ENCODE data around the gene PTPRK. TPM values are rescaled to one million over a fixed set of nuclear protein-coding genes. Genes with fewer than 3 reads are reported as not detected.
A peak's percentile ranks its signal among the peaks of the same experiment; 100 is the strongest.

PTPRK gene
- total RNA-seq, 5 donors from 2014 or later (not counting 1 experiment from before 2014, with no cell fraction given) = 2.1 to 11.1 (median 7.3) TPM

DNA sequence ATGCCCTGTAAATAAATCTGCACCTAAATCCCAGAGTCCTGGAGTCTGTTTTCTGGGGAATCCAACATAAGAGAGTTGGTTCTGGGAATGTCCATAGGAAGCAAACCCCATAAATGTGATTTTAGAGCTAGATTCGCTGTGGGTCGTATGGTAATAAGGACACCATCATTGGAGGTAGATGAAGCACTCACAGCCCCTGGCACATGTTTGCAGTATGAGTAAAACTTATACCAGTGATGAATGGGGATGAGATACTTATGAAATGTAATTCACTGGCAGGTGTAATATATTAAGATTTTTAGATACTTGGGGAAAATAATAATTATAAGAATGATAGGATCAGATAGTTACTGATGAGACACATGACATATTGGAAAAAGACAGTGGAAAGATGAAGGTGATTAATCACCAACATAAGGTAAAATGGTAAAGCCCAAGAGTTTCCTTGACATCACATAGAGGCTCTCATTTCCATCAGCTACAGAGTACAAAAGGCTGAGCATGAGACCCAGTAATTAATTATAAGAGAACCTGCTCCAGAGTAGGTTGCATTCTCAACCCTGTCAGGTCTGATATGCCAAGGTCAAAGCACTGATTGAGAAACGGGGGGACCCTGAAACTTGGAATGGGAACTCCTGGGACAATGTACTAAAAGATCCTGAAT lies 574.8 kb downstream of the PTPRK start:
- Mint-ChIP-seq H3K27ac (no peak overlapping the region), H3K4me3 (no peak overlapping the region), H3K36me3 (no peaks in the 10 kb centered on the region), H3K9me3 (peaks cover 4 to 7% (median 4%) of the 10 kb centered on the region in 3 donors), H3K4me1 (peaks cover 21 to 42% (median 26%) of the 10 kb centered on the region in 3 donors), H3K27me3 (no peaks in the 10 kb centered on the region)
- WGBS (ENCODE audit: insufficient coverage) = 100% methylated on average over 2 of the region's 3 CpGs
- peaks cover 6 to 9% of the 10 kb centered on the region in 2 experiments for H3K4me1 ChIP-seq (ENCODE audit: control insufficient read depth in 1 of 2, extremely low read depth in 1 of 2, insufficient read depth in 2 of 2, low read length in 2 of 2)
- no peak for ATAC-seq (replicated peaks in 1 of 4)
- no peak overlapping the region for H3K4me3 ChIP-seq (ENCODE audit: control insufficient read depth in 1 of 2, extremely low read depth in 1 of 2, low read length in 1 of 2)
- no peaks in the 10 kb centered on the region for H3K9me3 ChIP-seq
- no peaks in the 10 kb centered on the region for H3K27me3 ChIP-seq (replicated peaks in 1 of 2; ENCODE audit: control insufficient read depth in 2 of 2, extremely low read depth in 1 of 2, insufficient read depth in 2 of 2, low read length in 1 of 2)
- no peak overlapping the region for H3K27ac ChIP-seq (ENCODE audit: low read length)
- POLR2A ChIA-PET = interaction anchor here in 1 of 2 donors (0.6 kb wide), 1 partner anchor 1004 kb away, joined by 3 read pairs; no protein-coding TSS in a partner anchor
- H3K36me3 ChIP-seq (ENCODE audit: control insufficient read depth in 2 of 2, extremely low read depth in 1 of 2, insufficient read depth in 1 of 2, low read length in 1 of 2) = no peaks in the 10 kb centered on the region
- DNase-seq = no peak
- CTCF ChIA-PET = no interaction called here

DNA sequence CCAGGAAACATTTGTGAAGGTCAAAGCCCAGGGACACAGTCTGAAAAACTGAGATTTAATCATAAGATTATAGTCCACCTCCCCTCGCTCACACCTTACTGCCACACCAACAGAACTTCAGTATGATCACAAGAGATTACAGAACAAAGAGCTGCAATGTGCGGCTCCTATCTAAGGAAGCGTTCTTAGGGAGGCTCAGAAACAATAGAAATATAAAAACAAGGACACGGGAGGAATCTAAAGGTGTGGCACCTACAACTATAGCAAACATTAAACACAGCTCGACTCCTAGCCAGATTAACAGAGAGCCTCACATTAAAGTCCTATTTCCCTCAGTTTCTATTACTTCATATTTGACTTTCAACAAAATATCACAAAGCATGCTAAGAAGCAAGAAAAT lies 579.2 kb downstream of the PTPRK start:
- DNase-seq (no peak), ATAC-seq (replicated peaks in 1 of 4) (no peak)
- Histone ChIP-seq H3K4me1 (ENCODE audit: control insufficient read depth in 1 of 2, extremely low read depth in 1 of 2, insufficient read depth in 2 of 2, low read length in 2 of 2) (peaks cover 2 to 8% of the 10 kb centered on the region in 2 experiments), H3K9me3 (no peaks in the 10 kb centered on the region), H3K27ac (ENCODE audit: low read length) (no peak overlapping the region), H3K27me3 (replicated peaks in 1 of 2; ENCODE audit: control insufficient read depth in 2 of 2, extremely low read depth in 1 of 2, insufficient read depth in 2 of 2, low read length in 1 of 2) (no peaks in the 10 kb centered on the region), H3K36me3 (ENCODE audit: control insufficient read depth in 2 of 2, extremely low read depth in 1 of 2, insufficient read depth in 1 of 2, low read length in 1 of 2) (no peaks in the 10 kb centered on the region), H3K4me3 (ENCODE audit: control insufficient read depth in 1 of 2, extremely low read depth in 1 of 2, low read length in 1 of 2) (no peak overlapping the region)
- Mint-ChIP-seq H3K27me3 (no peaks in the 10 kb centered on the region), H3K36me3 (no peaks in the 10 kb centered on the region), H3K9me3 (peaks cover 0 to 3% (median 2%) of the 10 kb centered on the region in 3 donors), H3K27ac (no peak overlapping the region), H3K4me3 (no peak overlapping the region), H3K4me1 (peaks cover 34 to 55% (median 38%) of the 10 kb centered on the region in 3 donors)
- POLR2A ChIA-PET = no interaction called here
- CTCF ChIA-PET = interaction anchor here in 1 of 2 donors (1.4 kb wide), 1 partner anchor 86 kb away, joined by 4 read pairs; no protein-coding TSS in a partner anchor
- WGBS (ENCODE audit: insufficient coverage) = 100% methylated on average over 1 of the region's 5 CpGs

DNA sequence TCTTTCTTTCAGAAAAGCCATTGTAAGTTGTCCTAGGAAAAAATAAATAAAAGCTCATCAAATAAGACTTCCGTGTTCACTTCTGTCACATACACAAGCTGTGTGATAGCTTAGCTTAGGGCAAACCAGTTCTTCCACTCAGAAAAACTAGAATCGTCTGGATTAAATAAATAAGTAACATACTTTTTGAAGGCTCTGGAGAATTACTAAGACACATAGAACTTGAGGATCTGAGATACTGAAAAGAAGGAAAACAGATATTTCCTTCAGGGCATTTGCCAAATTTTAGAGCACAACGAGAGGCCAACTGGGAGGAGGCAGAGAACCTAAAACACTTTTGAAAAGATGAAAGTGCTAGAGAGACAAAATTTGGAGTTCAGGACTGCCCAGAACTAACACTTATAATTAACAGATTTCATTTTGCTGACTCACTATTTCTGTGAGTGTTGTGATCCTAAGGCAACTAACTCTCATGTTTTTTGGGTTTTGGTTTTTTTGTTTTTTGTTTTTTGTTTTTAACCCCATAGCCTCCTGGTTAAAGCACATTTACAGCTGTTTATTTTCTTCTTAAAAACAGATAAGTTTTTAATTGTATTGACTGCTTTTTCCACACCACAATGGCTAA lies 580.8 kb downstream of the PTPRK start:
- no peak for ATAC-seq (replicated peaks in 1 of 4)
- H3K4me1 Mint-ChIP-seq = peaks cover 42 to 59% (median 49%) of the 10 kb centered on the region in 3 donors

GRCh38 chr6:127938701-127939100 lies 581.7 kb downstream of the PTPRK start:
- Mint-ChIP-seq H3K27me3 (no peaks in the 10 kb centered on the region), H3K27ac (peak overlapping the region; percentile 11 to 45), H3K4me3 (no peak overlapping the region), H3K36me3 (no peaks in the 10 kb centered on the region), H3K9me3 (no peaks in the 10 kb centered on the region), H3K4me1 (peaks cover 51 to 67% (median 58%) of the 10 kb centered on the region in 3 donors)
- H3K9me3 ChIP-seq = no peaks in the 10 kb centered on the region
- no peak overlapping the region for H3K4me3 ChIP-seq (ENCODE audit: control insufficient read depth in 1 of 2, extremely low read depth in 1 of 2, low read length in 1 of 2)
- peak in 1 of 35 experiments; percentile 37 for DNase-seq
- H3K27me3 ChIP-seq (replicated peaks in 1 of 2; ENCODE audit: control insufficient read depth in 2 of 2, extremely low read depth in 1 of 2, insufficient read depth in 2 of 2, low read length in 1 of 2) = no peaks in the 10 kb centered on the region
- ATAC-seq (replicated peaks in 1 of 4) = no peak
- ChIA-PET POLR2A (interaction anchor here in 1 of 2 donors (0.6 to 0.7 kb wide), 4 partner anchors 57 to 578 kb away, joined by 5 to 9 read pairs (median 8); no protein-coding TSS in a partner anchor), CTCF (interaction anchor here (0.6 to 1.1 kb wide), 3 partner anchors 20 to 33 kb away, joined by 3 to 6 read pairs (median 4); no protein-coding TSS in a partner anchor)
- H3K27ac ChIP-seq (ENCODE audit: low read length) = no peak overlapping the region
- H3K36me3 ChIP-seq (ENCODE audit: control insufficient read depth in 2 of 2, extremely low read depth in 1 of 2, insufficient read depth in 1 of 2, low read length in 1 of 2) = no peaks in the 10 kb centered on the region
- peaks cover 11 to 15% of the 10 kb centered on the region in 2 experiments for H3K4me1 ChIP-seq (ENCODE audit: control insufficient read depth in 1 of 2, extremely low read depth in 1 of 2, insufficient read depth in 2 of 2, low read length in 2 of 2)

More for the DNA sequence above, 580.8 kb downstream of the PTPRK start:
- Histone ChIP-seq H3K9me3 (no peaks in the 10 kb centered on the region), H3K4me1 (ENCODE audit: control insufficient read depth in 1 of 2, extremely low read depth in 1 of 2, insufficient read depth in 2 of 2, low read length in 2 of 2) (peaks cover 7 to 8% of the 10 kb centered on the region in 2 experiments), H3K27ac (ENCODE audit: low read length) (peak overlapping the region; percentile 30), H3K36me3 (ENCODE audit: control insufficient read depth in 2 of 2, extremely low read depth in 1 of 2, insufficient read depth in 1 of 2, low read length in 1 of 2) (no peaks in the 10 kb centered on the region), H3K4me3 (ENCODE audit: control insufficient read depth in 1 of 2, extremely low read depth in 1 of 2, low read length in 1 of 2) (no peak overlapping the region), H3K27me3 (replicated peaks in 1 of 2; ENCODE audit: control insufficient read depth in 2 of 2, extremely low read depth in 1 of 2, insufficient read depth in 2 of 2, low read length in 1 of 2) (no peaks in the 10 kb centered on the region)
- POLR2A ChIA-PET = interaction anchor here in 1 of 2 donors (0.6 to 0.7 kb wide), 6 partner anchors 31 to 577 kb away, joined by 3 to 9 read pairs (median 6); no protein-coding TSS in a partner anchor
- CTCF ChIA-PET = interaction anchor here (0.6 to 1.1 kb wide), 3 partner anchors 21 to 33 kb away, joined by 3 to 6 read pairs (median 4); no protein-coding TSS in a partner anchor
- no peaks in the 10 kb centered on the region for H3K27me3 Mint-ChIP-seq
- no peaks in the 10 kb centered on the region for H3K9me3 Mint-ChIP-seq
- 44% methylated on average over 1 of the region's 3 CpGs for WGBS (ENCODE audit: insufficient coverage)
- DNase-seq = no peak
- no peaks in the 10 kb centered on the region for H3K36me3 Mint-ChIP-seq
- H3K4me3 Mint-ChIP-seq = no peak overlapping the region
- H3K27ac Mint-ChIP-seq = peak overlapping the region; percentile 24 to 62

DNA sequence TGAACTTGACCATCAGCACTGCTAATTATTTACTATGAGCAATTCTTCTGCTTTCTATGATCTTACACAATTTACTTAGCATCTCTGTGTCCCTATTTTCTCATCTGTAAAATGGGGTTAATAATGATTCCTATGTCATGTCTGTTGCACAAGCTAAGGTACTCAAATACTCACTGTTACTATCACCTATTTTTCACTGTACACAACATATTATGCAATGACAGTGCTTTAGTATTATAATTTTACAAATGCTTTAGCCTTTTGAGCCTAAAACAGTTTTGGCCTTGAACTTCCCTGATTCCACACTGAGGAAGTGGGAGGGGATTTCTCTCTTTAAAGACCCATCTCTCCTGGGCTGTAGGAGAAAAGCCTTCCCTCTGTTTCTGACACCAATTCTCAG lies 582.7 kb downstream of the PTPRK start:
- ChIA-PET CTCF (no interaction called here), POLR2A (interaction anchor here in 1 of 2 donors (1.4 kb wide), 1 partner anchor 37 kb away, joined by 4 read pairs; the partner anchor contains the start of gene THEMIS)
- H3K27me3 ChIP-seq (replicated peaks in 1 of 2; ENCODE audit: control insufficient read depth in 2 of 2, extremely low read depth in 1 of 2, insufficient read depth in 2 of 2, low read length in 1 of 2) = no peaks in the 10 kb centered on the region
- Mint-ChIP-seq H3K4me1 (peaks cover 60 to 77% (median 67%) of the 10 kb centered on the region in 3 donors), H3K27ac (peak overlapping the region; percentile 45 to 63), H3K4me3 (no peak overlapping the region), H3K27me3 (no peaks in the 10 kb centered on the region), H3K9me3 (peaks cover 0 to 3% (median 2%) of the 10 kb centered on the region in 3 donors), H3K36me3 (no peaks in the 10 kb centered on the region)
- H3K9me3 ChIP-seq = no peaks in the 10 kb centered on the region
- H3K27ac ChIP-seq (ENCODE audit: low read length) = peak overlapping the region; percentile 32
- no peak for DNase-seq
- ATAC-seq (replicated peaks in 1 of 4) = no peak
- no peaks in the 10 kb centered on the region for H3K36me3 ChIP-seq (ENCODE audit: control insufficient read depth in 2 of 2, extremely low read depth in 1 of 2, insufficient read depth in 1 of 2, low read length in 1 of 2)
- H3K4me3 ChIP-seq (ENCODE audit: control insufficient read depth in 1 of 2, extremely low read depth in 1 of 2, low read length in 1 of 2) = no peak overlapping the region
- peaks cover 17 to 19% of the 10 kb centered on the region in 2 experiments for H3K4me1 ChIP-seq (ENCODE audit: control insufficient read depth in 1 of 2, extremely low read depth in 1 of 2, insufficient read depth in 2 of 2, low read length in 2 of 2)

GRCh38 chr6:127937102-127937501 lies 583.3 kb downstream of the PTPRK start:
- CTCF ChIA-PET = interaction anchor here in 1 of 2 donors (0.9 kb wide), 1 partner anchor 42 kb away, joined by 3 read pairs; no protein-coding TSS in a partner anchor
- Histone ChIP-seq H3K36me3 (ENCODE audit: control insufficient read depth in 2 of 2, extremely low read depth in 1 of 2, insufficient read depth in 1 of 2, low read length in 1 of 2) (no peaks in the 10 kb centered on the region), H3K9me3 (no peaks in the 10 kb centered on the region), H3K4me3 (ENCODE audit: control insufficient read depth in 1 of 2, extremely low read depth in 1 of 2, low read length in 1 of 2) (no peak overlapping the region), H3K27me3 (replicated peaks in 1 of 2; ENCODE audit: control insufficient read depth in 2 of 2, extremely low read depth in 1 of 2, insufficient read depth in 2 of 2, low read length in 1 of 2) (no peaks in the 10 kb centered on the region), H3K27ac (ENCODE audit: low read length) (no peak overlapping the region), H3K4me1 (ENCODE audit: control insufficient read depth in 1 of 2, extremely low read depth in 1 of 2, insufficient read depth in 2 of 2, low read length in 2 of 2) (peaks cover 19 to 20% of the 10 kb centered on the region in 2 experiments)
- WGBS (ENCODE audit: insufficient coverage) = no CpG with 5 or more reads among the region's 2 CpGs
- Mint-ChIP-seq H3K36me3 (no peaks in the 10 kb centered on the region), H3K27me3 (no peaks in the 10 kb centered on the region), H3K4me3 (no peak overlapping the region), H3K9me3 (peaks cover 0 to 3% (median 2%) of the 10 kb centered on the region in 3 donors), H3K27ac (peak overlapping the region; percentile 45 to 72), H3K4me1 (peaks cover 63 to 74% (median 69%) of the 10 kb centered on the region in 3 donors)
- POLR2A ChIA-PET = interaction anchor here in 1 of 2 donors (0.6 to 1.4 kb wide), 2 partner anchors 13 to 36 kb away, joined by 3 to 4 read pairs; partner anchors contain the start of gene THEMIS
- ATAC-seq (replicated peaks in 1 of 4) (no peak), DNase-seq (no peak)
